Mesenchymal stem cell (in vitro differentiated cells and primary cell): ENCODE results near the gene DSCAM.

Experiments
- DNase-seq: peaks from one replicate; pipeline ENCODE4 v3.0.0-alpha.2; 2013
- H2AFZ ChIP-seq: one replicate; pipeline ENCODE4 v1.6.1; 2013; ENCODE audit warnings: low read depth, mild to moderate bottlenecking, control low read depth, inconsistent platforms, low read length, moderate library complexity
- H2AK5ac ChIP-seq: 2 replicates; pipeline ENCODE4 v1.6.1; 2013; ENCODE audit warnings: low read length, moderate library complexity, mild to moderate bottlenecking, inconsistent platforms; ENCODE audit not compliant: severe bottlenecking
- H2BK120ac ChIP-seq: one replicate; pipeline ENCODE4 v1.6.1; 2013; ENCODE audit warnings: low read depth, mild to moderate bottlenecking, inconsistent platforms, low read length, moderate library complexity
- H2BK12ac ChIP-seq, 2 experiments: one replicate each; pipeline ENCODE4 v1.6.1; 2013; ENCODE audit warnings: inconsistent platforms in 2 of 2, low read length in 2 of 2, mild to moderate bottlenecking in 2 of 2, moderate library complexity in 2 of 2, control low read depth in 1 of 2
- H2BK15ac ChIP-seq: one replicate; pipeline ENCODE4 v1.6.1; 2013; ENCODE audit warnings: mild to moderate bottlenecking, low read depth, inconsistent platforms; ENCODE audit not compliant: poor library complexity, severe bottlenecking
- H2BK5ac ChIP-seq: 2 replicates; pipeline ENCODE4 v1.6.1; 2013; ENCODE audit warnings: low read depth, mild to moderate bottlenecking, low read length, control low read depth, inconsistent platforms; ENCODE audit not compliant: poor library complexity, severe bottlenecking
- H3K14ac ChIP-seq, 2 experiments: one replicate each; pipeline ENCODE4 v1.6.1; 2013; ENCODE audit warnings: inconsistent platforms in 2 of 2, low read length in 2 of 2, control low read depth in 1 of 2, mild to moderate bottlenecking in 1 of 2, moderate library complexity in 1 of 2
- H3K18ac ChIP-seq, 2 experiments: one replicate each; pipeline ENCODE4 v1.6.1; 2013; ENCODE audit warnings: inconsistent platforms in 2 of 2, low read length in 2 of 2, control low read depth in 1 of 2, low read depth in 1 of 2, mild to moderate bottlenecking in 1 of 2
- H3K23ac ChIP-seq, 2 experiments: one replicate each; pipeline ENCODE4 v1.6.1; 2013; ENCODE audit warnings: inconsistent platforms in 2 of 2, low read length in 2 of 2, mild to moderate bottlenecking in 2 of 2, moderate library complexity in 2 of 2, control low read depth in 1 of 2
- H3K27ac ChIP-seq: 2 replicates; pipeline ENCODE4 v1.5.1; 2013; ENCODE audit warnings: mild to moderate bottlenecking, moderate library complexity, low read length, control low read depth, inconsistent platforms; ENCODE audit not compliant: poor library complexity, severe bottlenecking
- H3K27me3 ChIP-seq, 2 experiments: 2 replicates each; pipeline versions ENCODE4 v1.6.1 to v1.7.0; 2013; ENCODE audit warnings: low read length in 2 of 2, mild to moderate bottlenecking in 2 of 2, moderate library complexity in 2 of 2, control low read depth in 1 of 2, inconsistent platforms in 1 of 2; ENCODE audit not compliant: control insufficient read depth in 1 of 2, insufficient read depth in 1 of 2
- H3K36me3 ChIP-seq, 2 experiments: 2 replicates each; pipeline versions ENCODE4 v1.6.1 to v1.7.0; 2013; ENCODE audit warnings: low read length in 2 of 2, control low read depth in 1 of 2, inconsistent platforms in 1 of 2, low read depth in 1 of 2, mild to moderate bottlenecking in 1 of 2; ENCODE audit not compliant: insufficient read depth in 2 of 2, control insufficient read depth in 1 of 2
- H3K4ac ChIP-seq, 2 experiments: one replicate each; pipeline ENCODE4 v1.6.1; 2013; ENCODE audit warnings: inconsistent platforms in 2 of 2, low read length in 2 of 2, mild to moderate bottlenecking in 2 of 2, moderate library complexity in 2 of 2, control low read depth in 1 of 2, low read depth in 1 of 2
- H3K4me1 ChIP-seq: 2 replicates; pipeline ENCODE4 v1.6.1; 2013; ENCODE audit warnings: low read depth, low read length, control low read depth; ENCODE audit not compliant: control insufficient read depth, insufficient read depth
- H3K4me2 ChIP-seq: 2 replicates; pipeline ENCODE4 v1.6.1; 2013; ENCODE audit warnings: low read length, mild to moderate bottlenecking, inconsistent platforms; ENCODE audit not compliant: poor library complexity, severe bottlenecking
- H3K4me3 ChIP-seq, 2 experiments: 2 replicates each; pipeline versions ENCODE4 v1.5.1 to v1.7.0; 2013; ENCODE audit warnings: low read length in 2 of 2, mild to moderate bottlenecking in 2 of 2, control low read depth in 1 of 2, low read depth in 1 of 2; ENCODE audit not compliant: insufficient read depth in 1 of 2
- H3K79me1 ChIP-seq: replicated peaks from 2 replicates; pipeline ENCODE4 v1.6.1; 2013; ENCODE audit warnings: mild to moderate bottlenecking, control low read depth, low read length, inconsistent platforms; ENCODE audit not compliant: poor library complexity, severe bottlenecking
- H3K9ac ChIP-seq: 2 replicates; pipeline ENCODE4 v1.7.0; 2013; ENCODE audit warnings: mild to moderate bottlenecking, low read length, moderate library complexity
- H3K9me3 ChIP-seq: 2 replicates; pipeline ENCODE4 v1.7.0; 2013; ENCODE audit warnings: mild to moderate bottlenecking, low read length; ENCODE audit not compliant: control insufficient read depth
- H4K8ac ChIP-seq: one replicate; pipeline ENCODE4 v1.6.1; 2013; ENCODE audit warnings: inconsistent platforms, mild to moderate bottlenecking, low read length, moderate library complexity
- H4K91ac ChIP-seq: one replicate; pipeline ENCODE4 v1.6.1; 2013; ENCODE audit warnings: mild to moderate bottlenecking, low read length, inconsistent platforms
- WGBS: methylation state at CpG from one replicate; pipeline ENCODE4 v1.1.7; 2013; ENCODE audit warnings: mixed read lengths; 5-methylcytosine and 5-hydroxymethylcytosine counted together

Gene DSCAM

DNA sequence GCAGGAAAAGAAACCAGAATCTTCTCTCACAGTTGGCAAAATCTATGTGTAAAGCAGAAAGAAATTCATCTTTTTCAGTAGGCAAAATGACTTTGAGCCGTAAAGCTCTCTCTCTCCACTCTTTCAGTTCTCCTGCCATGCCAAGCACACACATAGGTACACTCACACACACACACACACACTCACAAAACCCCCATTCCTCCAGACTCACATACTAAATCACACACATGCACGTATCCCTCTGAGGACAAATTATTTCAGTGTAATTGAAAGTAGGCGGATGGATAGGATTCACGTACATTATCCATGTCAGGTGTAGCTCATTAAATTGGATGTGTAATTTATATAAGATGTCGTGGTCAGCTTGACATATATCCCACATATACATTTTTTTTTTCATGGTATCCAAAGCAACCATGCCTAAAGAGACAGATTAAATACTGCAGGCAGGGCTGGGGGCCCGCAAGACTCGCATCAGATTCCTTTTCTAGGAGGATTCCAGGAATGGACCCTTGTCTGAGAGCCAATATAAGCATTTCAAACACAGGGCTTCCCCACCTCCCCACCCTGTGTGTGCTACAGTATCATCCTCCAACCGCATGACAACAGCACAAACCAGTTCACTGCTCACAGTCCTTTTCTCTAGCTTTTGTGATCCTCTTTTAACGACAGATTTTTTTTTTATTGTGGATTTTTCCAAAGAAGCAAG, 658.9 kb downstream of the DSCAM start:
- DNase-seq, result no peak
- H2AK5ac ChIP-seq, result no peak overlapping the region
- no peaks in the 10 kb centered on the region for H3K27me3 ChIP-seq
- no peak overlapping the region for H4K8ac ChIP-seq
- no peak overlapping the region for H3K4me2 ChIP-seq
- H3K4me1 ChIP-seq, result no peaks in the 10 kb centered on the region
- no peak overlapping the region for H3K4me3 ChIP-seq
- no peak overlapping the region for H3K23ac ChIP-seq
- no peak overlapping the region for H3K9ac ChIP-seq
- H2BK12ac ChIP-seq, result no peak overlapping the region
- H4K91ac ChIP-seq, result no peak overlapping the region
- H3K18ac ChIP-seq, result no peak overlapping the region
- H3K79me1 ChIP-seq, result no peaks in the 10 kb centered on the region
- H3K27ac ChIP-seq, result no peak overlapping the region
- no peak overlapping the region for H2BK5ac ChIP-seq
- H3K14ac ChIP-seq, result no peak overlapping the region
- no peak overlapping the region for H3K4ac ChIP-seq
- H2BK120ac ChIP-seq, result no peak overlapping the region
- no peak overlapping the region for H2BK15ac ChIP-seq
- 75% methylated on average over 6 of the region's 9 CpGs for WGBS
- peaks cover 2% of the 10 kb centered on the region for H3K9me3 ChIP-seq
- H3K36me3 ChIP-seq, result no peaks in the 10 kb centered on the region
- H2AFZ ChIP-seq, result no peak overlapping the region

DNA sequence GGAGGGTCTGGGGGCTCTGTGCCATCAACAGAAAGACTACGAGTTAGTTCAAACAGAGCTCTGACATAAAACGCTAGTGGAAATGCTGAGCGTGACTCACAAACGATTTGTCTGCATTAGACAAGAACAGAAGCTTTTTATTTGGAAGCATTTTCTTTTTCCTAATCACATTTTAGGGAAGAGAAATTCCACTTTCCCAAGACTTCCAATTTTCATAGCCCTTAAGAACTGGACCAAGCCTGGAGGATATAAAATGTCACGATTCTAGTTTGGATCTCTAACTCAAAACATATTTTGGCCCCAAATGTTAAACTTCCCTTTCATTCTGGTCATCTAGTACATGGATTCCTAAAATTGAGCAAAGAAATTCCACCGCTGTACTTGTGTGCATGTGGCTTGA, 659.7 kb downstream of the DSCAM start:
- H3K27me3 ChIP-seq, result no peaks in the 10 kb centered on the region
- H3K14ac ChIP-seq, result no peak overlapping the region
- H3K9ac ChIP-seq, result no peak overlapping the region
- no peak overlapping the region for H2BK15ac ChIP-seq
- WGBS, result 88% methylated on average over 3 of the region's 6 CpGs
- no peak overlapping the region for H2AK5ac ChIP-seq
- no peak overlapping the region for H3K4me2 ChIP-seq
- H3K9me3 ChIP-seq, result peaks cover 2% of the 10 kb centered on the region
- no peak overlapping the region for H4K8ac ChIP-seq
- no peaks in the 10 kb centered on the region for H3K36me3 ChIP-seq
- H2BK5ac ChIP-seq, result no peak overlapping the region
- H3K27ac ChIP-seq, result no peak overlapping the region
- no peak overlapping the region for H3K23ac ChIP-seq
- H2BK120ac ChIP-seq, result no peak overlapping the region
- H3K4ac ChIP-seq, result no peak overlapping the region
- DNase-seq, result no peak
- H3K4me1 ChIP-seq, result no peaks in the 10 kb centered on the region
- H3K18ac ChIP-seq, result no peak overlapping the region
- H2BK12ac ChIP-seq, result no peak overlapping the region
- no peaks in the 10 kb centered on the region for H3K79me1 ChIP-seq
- no peak overlapping the region for H2AFZ ChIP-seq
- no peak overlapping the region for H3K4me3 ChIP-seq
- no peak overlapping the region for H4K91ac ChIP-seq

- Histone ChIP-seq H3K79me1 (no peaks in the 10 kb centered on the region), H3K14ac (no peak overlapping the region), H2BK5ac (no peak overlapping the region), H3K23ac (no peak overlapping the region), H3K18ac (no peak overlapping the region), H3K4me1 (no peaks in the 10 kb centered on the region), H3K9ac (no peak overlapping the region), H4K8ac (no peak overlapping the region), H3K4ac (no peak overlapping the region), H3K27me3 (no peaks in the 10 kb centered on the region), H3K36me3 (no peaks in the 10 kb centered on the region), H3K4me2 (no peak overlapping the region), H2BK120ac (no peak overlapping the region), H4K91ac (no peak overlapping the region), H2AFZ (no peak overlapping the region), H3K27ac (no peak overlapping the region), H2BK15ac (no peak overlapping the region), H3K4me3 (no peak overlapping the region), H2BK12ac (no peak overlapping the region), H2AK5ac (no peak overlapping the region), H3K9me3 (peaks cover 2% of the 10 kb centered on the region)
- DNase-seq, result no peak
- WGBS, result 50% methylated on average over 6 of the region's 6 CpGs
Measured at GRCh38 chr21:40186045-40186444, 660.9 kb downstream of the DSCAM start.

DNA sequence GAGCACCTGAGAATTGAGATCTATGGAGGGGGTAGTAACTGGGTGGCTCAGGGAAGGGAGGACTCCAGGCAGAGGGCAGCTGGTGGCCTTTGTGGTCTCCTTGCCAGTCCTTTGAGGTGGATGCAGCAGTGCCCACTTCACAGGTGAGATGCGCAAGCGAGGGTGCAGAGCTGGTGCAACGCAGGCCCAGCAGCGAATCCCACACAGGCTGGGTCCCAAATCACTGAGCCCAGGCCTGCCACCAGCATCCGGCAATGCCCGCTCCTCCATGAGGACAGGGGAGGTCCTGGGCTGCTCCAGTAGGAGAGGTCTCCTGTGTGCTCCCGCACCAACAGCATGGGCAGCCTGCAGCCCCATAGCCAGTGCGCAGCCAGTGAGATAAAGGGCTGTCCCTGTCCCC, 661.8 kb downstream of the DSCAM start:
- no peak overlapping the region for H3K27ac ChIP-seq
- no peak overlapping the region for H2AK5ac ChIP-seq
- H2BK12ac ChIP-seq, result no peak overlapping the region
- no peak overlapping the region for H3K9ac ChIP-seq
- H2AFZ ChIP-seq, result no peak overlapping the region
- no peak overlapping the region for H3K18ac ChIP-seq
- no peak overlapping the region for H3K4me2 ChIP-seq
- H2BK5ac ChIP-seq, result no peak overlapping the region
- H2BK15ac ChIP-seq, result no peak overlapping the region
- 92% methylated on average over 8 of the region's 8 CpGs for WGBS
- DNase-seq, result no peak
- no peaks in the 10 kb centered on the region for H3K27me3 ChIP-seq
- H2BK120ac ChIP-seq, result no peak overlapping the region
- no peak overlapping the region for H4K8ac ChIP-seq
- H3K23ac ChIP-seq, result no peak overlapping the region
- H3K4ac ChIP-seq, result no peak overlapping the region
- no peaks in the 10 kb centered on the region for H3K79me1 ChIP-seq
- H4K91ac ChIP-seq, result no peak overlapping the region
- no peaks in the 10 kb centered on the region for H3K4me1 ChIP-seq
- no peaks in the 10 kb centered on the region for H3K36me3 ChIP-seq
- no peak overlapping the region for H3K14ac ChIP-seq
- H3K4me3 ChIP-seq, result no peak overlapping the region
- H3K9me3 ChIP-seq, result peaks cover 2% of the 10 kb centered on the region
